K562 (cell line): ENCODE data around the gene HS3ST3A1. TPM values are rescaled to one million over a fixed set of nuclear protein-coding genes. Genes with fewer than 3 reads are reported as not detected.

Experiments used
- L3MBTL2 ChIP-seq: fragments of 450-650 bp; IDR thresholded peaks from 2 replicates; pipeline ENCODE4 v1.6.1; 2016; ENCODE audit warnings: mild to moderate bottlenecking, moderate library complexity
- MGA ChIP-seq: fragments of 450-650 bp; IDR thresholded peaks from 2 replicates; pipeline ENCODE4 v1.6.1; 2016; ENCODE audit warnings: mild to moderate bottlenecking, moderate library complexity
- STAG1 ChIP-seq: sonication (generic); formaldehyde crosslinking; IDR thresholded peaks from 2 replicates; pipeline ENCODE4 v1.5.0; 2020; ENCODE audit warnings: missing genetic modification reagents, borderline replicate concordance
- polyA plus RNA-seq, 8 experiments: library from polyadenylated mRNA; depleted of rRNA in 4 of 8; stranded (reverse) in 5 of 8; unstranded in 3 of 8; fragments of >200 nt; fragmentation: Nextera tagmentation in 2 of 8; fragmentation: Illumina TruSeq in 1 of 8; extraction: Ambion mirVana in 2 of 8; extraction: Trizol in 1 of 8; gene quantifications; 2 replicates each; pipeline versions ENCODE4 v1.2.1 to v1.2.3, GENCODE V29; 2011 to 2014; ENCODE audit warnings: inconsistent platforms in 1 of 8, missing spikeins in 1 of 8
- total RNA-seq, 7 experiments: library from RNA; depleted of rRNA in 6 of 7; stranded (reverse); fragments of >200 nt in 6 of 7; fragmentation: Illumina TruSeq in 2 of 7; extraction: Trizol in 2 of 7; gene quantifications; 2 replicates each; pipeline versions ENCODE4 v1.2.1 to v1.2.3, GENCODE V29; 2011 to 2021; ENCODE audit warnings: low replicate concordance in 1 of 7
- TF ChIP-seq, protein P1 (sequence below): fragments of 200-800 bp; sonication (Bioruptor generic); IDR thresholded peaks from 2 replicates; pipeline ENCODE4 v1.6.1; 2017; ENCODE audit warnings: missing genetic modification characterization, missing compliant biosample characterization

The HS3ST3A1 gene
- total and polyA plus RNA-seq, 9 of the 15 experiments (the other 6 are each of a cell fraction or from before 2014, with no cell fraction given), result 0.25 to 14.8 (median 2.3) TPM

- TF ChIP-seq MGA, result peak; percentile 62
- no peak for TF ChIP-seq STAG1 (CRISPR knock-in tag)
- TF ChIP-seq, protein P1, sequence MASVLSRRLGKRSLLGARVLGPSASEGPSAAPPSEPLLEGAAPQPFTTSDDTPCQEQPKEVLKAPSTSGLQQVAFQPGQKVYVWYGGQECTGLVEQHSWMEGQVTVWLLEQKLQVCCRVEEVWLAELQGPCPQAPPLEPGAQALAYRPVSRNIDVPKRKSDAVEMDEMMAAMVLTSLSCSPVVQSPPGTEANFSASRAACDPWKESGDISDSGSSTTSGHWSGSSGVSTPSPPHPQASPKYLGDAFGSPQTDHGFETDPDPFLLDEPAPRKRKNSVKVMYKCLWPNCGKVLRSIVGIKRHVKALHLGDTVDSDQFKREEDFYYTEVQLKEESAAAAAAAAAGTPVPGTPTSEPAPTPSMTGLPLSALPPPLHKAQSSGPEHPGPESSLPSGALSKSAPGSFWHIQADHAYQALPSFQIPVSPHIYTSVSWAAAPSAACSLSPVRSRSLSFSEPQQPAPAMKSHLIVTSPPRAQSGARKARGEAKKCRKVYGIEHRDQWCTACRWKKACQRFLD (CRISPR knock-in tag), result peak; percentile 33; the same call in 1 of the 2 replicates
- TF ChIP-seq L3MBTL2, result peak; percentile 58
- TF ChIP-seq, all 486 proteins: peak for 10
Measured at GRCh38 chr17:13476720-13477119, 125.0 kb downstream of the HS3ST3A1 start (continued).
